ENCODE results near the gene MT1F.
"Not testable (repeated sequence)": the region's sequence is repeated elsewhere in the genome, so short reads cannot be mapped to it uniquely, and the experiment has no call there.

Gene MT1F

DNA sequence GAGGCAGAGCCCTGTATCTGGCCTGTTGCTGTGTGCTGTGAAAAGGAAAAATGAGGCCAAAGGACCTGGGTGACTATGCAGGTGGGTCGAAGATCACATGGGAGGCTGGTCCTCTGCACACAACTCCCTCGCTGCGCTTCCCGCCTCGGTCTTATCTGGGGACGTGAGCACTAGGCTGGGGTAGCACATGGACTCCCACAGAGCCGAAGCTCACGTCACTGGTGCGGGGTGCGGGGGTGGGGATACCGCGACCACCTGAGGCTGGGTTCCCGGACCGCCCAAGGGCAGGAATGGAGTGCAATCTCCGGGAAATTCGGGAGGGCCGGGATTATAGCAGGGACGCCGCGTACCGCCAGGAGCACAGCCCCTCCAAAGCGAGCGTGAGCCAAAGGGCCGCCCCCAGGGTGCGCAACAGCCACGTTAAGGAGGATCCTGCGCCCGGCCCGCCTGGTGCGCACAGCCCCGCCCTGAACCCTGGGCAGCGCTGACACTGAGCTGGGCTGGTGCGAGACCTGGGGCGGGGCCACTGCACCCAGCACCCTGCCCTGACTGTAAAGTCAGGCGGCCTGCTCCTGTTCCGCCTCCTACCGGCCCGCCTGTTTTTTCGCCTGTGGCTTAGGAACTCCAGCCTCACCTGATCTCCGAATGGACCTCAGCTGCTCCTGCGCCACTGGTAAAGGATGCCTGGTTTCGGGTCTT, 14.5 kb upstream of the MT1F start:
- peak; percentile 21 to 59 (median 44) for DNase-seq (ENCODE audit: low read depth in 3 of 3, low spot score in 1 of 3)

DNA sequence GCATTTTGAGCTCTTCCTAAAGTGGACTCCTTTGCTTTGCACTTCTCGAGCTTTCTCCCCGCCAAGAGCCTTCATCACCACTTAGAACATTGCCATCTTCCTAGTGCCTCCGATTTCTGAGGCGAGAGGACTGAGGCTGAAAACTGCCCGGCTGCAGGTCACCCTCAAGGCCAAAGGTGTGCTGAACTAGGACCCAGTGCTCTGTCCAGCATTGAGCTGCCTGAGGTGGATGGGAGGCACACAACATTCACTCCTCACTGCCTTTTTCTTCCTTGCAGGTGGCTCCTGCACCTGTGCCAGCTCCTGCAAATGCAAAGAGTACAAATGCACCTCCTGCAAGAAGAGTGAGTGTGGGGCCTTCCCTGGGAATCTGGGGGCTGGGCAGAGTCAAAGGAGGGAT, 13.9 kb upstream of the MT1F start:
- no peak for DNase-seq (ENCODE audit: low read depth in 3 of 3, low spot score in 1 of 3)

DNA sequence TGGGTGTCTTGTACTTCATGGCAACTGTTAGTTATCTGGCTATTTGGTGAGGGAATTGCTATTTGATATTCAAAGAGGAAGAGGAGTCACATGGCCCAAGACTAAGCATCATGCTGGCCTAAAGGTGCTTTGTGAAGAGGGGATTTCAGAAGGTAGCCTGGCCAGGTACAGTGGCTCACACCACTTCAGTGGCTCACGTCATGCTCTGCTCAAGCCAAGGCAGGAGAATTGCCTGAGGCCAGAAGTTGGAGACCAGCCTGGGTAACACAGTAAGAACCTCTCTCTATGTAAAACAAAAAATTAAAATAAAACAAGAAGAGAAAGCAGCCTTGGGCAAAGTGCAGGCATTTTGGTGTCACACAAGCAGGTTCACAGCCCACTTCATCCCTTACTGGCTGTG, 12.4 kb upstream of the MT1F start:
- no peak for DNase-seq (ENCODE audit: low read depth in 3 of 3, low spot score in 1 of 3)

- DNase-seq (ENCODE audit: low read depth in 3 of 3, low spot score in 1 of 3) = no peak
Observed at GRCh38 chr16:56645838-56646237, 11.9 kb upstream of the MT1F start.

- DNase-seq (ENCODE audit: low read depth in 3 of 3, low spot score in 1 of 3) = no peak
Observed at GRCh38 chr16:56647641-56648431, 9.9 kb upstream of the MT1F start.

GRCh38 chr16:56649271-56649670, 8.5 kb upstream of the MT1F start:
- no peak for DNase-seq (ENCODE audit: low read depth in 3 of 3, low spot score in 1 of 3)

DNA sequence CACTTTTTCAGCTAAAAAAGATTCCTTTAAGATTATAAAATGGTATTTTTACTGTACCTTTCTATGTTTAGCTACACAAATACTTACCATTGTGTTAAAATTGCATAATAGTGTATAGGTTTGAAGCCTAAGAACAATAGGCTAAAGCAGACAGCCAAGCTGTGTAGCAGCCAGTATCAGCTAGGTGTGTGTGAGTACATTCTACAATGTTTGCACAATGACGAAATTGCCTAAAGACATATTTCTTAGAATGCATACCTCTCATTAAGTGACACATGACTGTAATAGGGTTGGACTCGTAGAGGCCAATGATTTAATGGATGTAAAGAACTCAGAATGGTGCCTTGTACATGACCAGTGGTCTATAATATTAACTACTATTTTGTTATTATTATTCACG, 7.9 kb upstream of the MT1F start:
- DNase-seq (ENCODE audit: low read depth in 3 of 3, low spot score in 1 of 3) = no peak

- DNase-seq (ENCODE audit: low read depth in 3 of 3, low spot score in 1 of 3) = no peak
Observed at GRCh38 chr16:56651586-56651985, 6.2 kb upstream of the MT1F start, which contains the start of gene MT1B. Gene MT1B, plus strand, starts transcription at chr16:56651886. Its CDS starts 68 bp downstream, at chr16:56651954.

GRCh38 chr16:56652600-56652999, 5.2 kb upstream of the MT1F start:
- DNase-seq (ENCODE audit: low read depth in 3 of 3, low spot score in 1 of 3) = no peak

DNA sequence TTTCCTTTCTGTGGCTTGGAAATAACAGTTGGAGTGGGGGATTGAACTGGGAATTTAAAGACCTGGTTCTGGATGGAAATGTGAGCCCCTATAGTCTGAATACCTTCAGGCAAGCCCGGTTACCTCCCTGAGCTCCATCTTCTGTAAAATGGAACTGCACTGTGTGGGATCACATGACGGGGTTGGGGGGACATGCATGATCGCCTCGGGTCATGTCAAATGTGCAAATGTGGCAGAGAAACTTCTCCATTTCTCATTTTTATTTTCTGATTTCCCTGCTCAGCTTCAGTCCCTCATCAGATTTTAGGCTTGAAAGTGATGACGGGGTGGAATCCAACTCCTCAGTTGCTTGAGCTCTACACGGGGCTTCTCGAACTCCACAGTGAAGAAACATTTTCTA, 4.5 kb upstream of the MT1F start:
- no peak for DNase-seq (ENCODE audit: low read depth in 3 of 3, low spot score in 1 of 3)

GRCh38 chr16:56658327-56658875, 642 bp downstream of the MT1F start:
- DNase-seq (ENCODE audit: low read depth in 3 of 3, low spot score in 1 of 3) = no peak

DNA sequence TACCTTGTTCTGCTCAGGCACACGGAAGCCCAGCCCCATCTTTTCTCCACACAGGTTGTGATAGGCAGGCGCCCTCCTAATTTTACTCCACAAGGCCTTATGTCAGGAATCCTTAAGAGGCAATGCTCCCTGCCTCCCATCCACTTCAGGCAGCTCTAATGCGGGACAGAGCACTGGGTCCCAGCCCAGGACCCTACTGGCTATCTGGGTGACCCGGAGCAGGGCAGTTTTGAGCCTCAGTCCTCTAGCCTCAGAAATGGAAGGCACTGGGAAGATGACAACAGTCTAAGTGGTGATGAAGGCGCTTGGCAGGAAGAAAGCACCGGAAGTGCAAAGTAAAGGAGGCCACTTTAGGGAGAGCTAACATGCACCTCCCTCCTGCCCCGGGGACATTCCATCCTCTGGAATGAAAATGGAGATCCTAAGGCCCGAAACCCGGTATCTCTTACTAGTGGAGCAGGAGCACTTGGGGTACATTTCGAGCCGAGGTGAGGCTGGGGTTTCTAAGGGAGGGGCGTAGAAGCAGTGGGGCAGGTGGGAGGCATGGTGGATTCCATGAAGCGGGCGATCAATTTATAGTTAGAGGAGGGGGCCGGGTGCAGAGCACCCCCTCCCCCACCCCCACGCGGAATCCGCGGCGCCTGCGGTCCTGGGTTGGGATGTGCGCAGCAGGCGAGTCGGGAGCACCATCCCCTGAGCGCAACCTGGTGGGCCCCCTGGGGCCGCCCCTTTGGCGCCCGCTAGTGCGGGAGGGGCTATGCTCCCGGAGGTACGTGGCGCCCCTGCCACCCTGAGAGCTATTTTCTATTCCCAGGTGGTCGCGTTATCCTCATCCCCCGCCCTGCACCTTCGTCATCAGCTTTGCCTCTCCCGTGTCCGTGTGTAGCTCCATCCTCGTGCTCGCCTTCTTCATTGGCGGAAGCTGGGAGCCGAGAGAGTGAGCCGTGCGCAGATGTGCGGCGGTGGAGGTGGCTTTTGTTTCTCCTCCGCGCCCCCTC, 4.9 kb downstream of the MT1F start:
- DNase-seq (ENCODE audit: low read depth in 3 of 3, low spot score in 1 of 3) = no peak

GRCh38 chr16:56664506-56664905, 6.7 kb downstream of the MT1F start:
- no peak for DNase-seq (ENCODE audit: low read depth in 3 of 3, low spot score in 1 of 3)

DNA sequence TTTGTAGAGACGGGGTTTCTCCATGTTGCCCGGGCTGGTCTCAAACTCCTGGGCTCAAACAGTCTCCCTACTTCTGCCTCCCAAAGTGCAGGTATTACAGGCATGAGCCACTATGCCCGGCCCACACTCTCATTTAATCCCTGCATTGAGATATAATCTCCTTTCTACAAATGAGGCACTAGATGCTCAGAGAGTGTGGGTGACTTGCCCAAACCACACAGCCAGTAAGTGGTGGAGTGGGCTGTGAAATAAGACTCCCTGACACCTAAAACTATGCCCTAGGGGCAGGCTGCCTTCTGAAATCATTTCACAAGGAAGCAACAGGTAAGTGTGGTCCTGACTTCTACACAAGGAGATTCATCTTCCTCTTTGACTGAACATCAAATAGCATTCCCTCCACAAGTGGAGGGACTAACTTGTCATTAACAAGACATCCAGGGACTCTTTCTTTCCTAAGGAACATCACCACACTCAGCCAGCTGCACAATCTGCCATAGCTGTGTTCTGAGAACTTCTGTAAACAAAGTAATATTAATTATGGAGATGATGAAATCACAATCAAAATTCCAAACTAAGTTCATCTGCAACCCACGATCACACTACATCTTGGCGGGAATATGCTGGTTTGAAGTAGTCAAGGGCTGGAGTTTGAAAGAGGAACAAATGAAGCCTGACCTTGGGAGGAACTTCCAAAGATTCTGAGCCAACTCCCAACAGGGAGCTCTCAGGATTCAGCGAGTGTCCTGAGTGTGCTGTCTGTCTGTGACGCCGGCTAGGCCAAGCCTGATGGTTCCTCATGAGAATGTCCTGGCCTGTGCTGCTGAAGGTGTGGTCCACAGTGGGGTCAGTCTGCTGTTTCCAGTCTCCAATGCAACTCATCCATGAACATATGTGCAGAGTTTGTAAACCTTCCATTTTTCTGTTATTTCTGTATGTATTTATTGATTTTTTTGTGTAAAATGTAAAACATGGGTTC, 7.8 kb downstream of the MT1F start:
- not testable (repeated sequence) for DNase-seq (ENCODE audit: low read depth in 3 of 3, low spot score in 1 of 3)

DNA sequence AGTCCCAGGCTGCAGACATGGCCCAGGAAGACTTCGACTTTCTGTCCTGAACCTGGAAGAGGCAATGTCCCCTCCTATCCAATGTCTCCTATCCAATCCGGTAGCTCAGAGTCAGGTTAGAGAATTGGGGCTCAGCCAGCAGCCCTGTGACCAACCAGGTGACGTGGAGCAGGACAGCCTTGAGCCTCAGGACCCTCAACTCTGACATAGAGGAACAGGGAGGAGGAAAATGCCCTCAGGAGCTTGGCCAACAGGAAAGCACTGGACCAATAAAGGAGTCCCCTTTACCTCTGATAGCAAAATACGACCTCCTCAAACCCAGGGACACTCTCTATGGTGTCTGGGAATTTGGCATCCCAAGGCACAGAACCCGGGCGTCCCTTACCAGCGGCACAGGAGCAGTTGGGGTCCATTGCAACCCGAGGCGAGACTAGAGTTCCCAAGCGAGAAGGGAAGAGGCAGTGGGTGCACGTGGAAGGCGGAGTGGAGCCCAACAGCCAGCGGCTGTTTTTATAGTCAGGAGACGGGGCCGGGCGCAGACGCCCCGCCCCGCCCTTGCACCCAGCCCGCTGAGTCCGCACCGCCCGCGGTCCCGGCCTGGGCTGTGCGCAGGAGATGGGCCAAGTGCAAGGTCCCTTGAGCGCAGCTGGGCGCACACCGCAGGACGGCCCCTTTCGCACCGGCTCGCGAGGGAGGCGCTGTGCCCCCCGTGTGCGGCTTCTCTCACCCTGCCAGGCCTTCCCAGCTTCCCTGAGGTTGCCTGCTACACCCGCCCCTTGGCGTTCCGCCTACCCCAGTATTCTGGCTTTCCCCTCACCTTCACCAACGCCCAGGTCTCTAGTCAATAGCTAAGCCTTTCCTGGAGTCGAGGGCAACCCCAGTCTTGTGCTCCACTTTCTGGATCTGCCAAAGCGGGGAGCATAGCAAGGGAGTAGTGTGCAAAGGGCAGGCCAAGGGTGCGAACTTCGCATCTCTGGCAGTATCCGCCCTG, 10.1 kb downstream of the MT1F start, which contains the start of gene MT1G:
Gene MT1G (minus strand): TSS at position 485 of the 991 bp plus-strand sequence. CDS start 72 bp downstream, at position 413.
- no peak for DNase-seq (ENCODE audit: low read depth in 3 of 3, low spot score in 1 of 3)

DNA sequence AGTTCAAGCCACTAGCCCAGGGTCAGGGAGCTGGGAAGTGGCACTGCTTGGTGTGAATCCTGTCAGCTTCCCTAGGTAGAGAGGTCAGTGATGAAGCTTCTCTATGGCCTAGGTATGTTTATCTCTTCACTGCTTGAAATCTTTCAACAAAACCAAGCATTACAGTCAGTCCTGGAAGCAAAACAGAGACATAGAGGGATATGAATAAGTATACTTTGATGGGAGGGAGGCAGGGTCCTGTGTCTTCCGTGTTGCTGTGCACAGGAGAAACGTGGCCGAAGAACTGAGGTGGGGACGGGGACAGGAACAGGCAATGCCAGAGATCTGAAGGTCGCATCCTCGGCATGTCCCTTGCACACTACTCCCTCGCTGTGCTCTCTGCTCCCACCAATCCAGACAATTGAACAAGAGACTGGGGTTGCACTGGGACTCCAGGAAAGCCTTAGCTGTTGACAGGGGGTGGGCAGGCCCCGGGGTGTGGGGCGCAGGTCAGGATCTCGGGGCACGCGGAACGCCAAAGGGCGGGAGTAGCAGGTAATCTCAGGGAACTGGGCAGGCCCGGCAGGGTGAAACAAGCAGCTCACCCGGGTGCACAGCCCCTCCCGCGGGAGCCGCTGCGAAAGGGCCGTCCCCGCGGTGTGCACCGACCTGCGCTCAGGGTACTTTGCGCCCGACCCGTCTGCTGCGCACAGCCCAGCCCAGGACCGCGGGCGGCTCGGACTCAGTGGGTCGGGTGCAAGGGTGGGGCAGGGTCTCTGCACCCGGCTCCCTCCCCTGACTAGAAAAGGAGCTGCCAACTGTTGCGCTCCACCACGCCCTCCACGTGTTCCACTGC, 11.5 kb downstream of the MT1F start, which contains the start of gene MT1H:
Gene MT1H (plus strand): TSS at position 810 of the 835 bp plus-strand sequence. CDS start 71 bp downstream, outside the sequence.
- no peak for DNase-seq (ENCODE audit: low read depth in 3 of 3, low spot score in 1 of 3)

DNA sequence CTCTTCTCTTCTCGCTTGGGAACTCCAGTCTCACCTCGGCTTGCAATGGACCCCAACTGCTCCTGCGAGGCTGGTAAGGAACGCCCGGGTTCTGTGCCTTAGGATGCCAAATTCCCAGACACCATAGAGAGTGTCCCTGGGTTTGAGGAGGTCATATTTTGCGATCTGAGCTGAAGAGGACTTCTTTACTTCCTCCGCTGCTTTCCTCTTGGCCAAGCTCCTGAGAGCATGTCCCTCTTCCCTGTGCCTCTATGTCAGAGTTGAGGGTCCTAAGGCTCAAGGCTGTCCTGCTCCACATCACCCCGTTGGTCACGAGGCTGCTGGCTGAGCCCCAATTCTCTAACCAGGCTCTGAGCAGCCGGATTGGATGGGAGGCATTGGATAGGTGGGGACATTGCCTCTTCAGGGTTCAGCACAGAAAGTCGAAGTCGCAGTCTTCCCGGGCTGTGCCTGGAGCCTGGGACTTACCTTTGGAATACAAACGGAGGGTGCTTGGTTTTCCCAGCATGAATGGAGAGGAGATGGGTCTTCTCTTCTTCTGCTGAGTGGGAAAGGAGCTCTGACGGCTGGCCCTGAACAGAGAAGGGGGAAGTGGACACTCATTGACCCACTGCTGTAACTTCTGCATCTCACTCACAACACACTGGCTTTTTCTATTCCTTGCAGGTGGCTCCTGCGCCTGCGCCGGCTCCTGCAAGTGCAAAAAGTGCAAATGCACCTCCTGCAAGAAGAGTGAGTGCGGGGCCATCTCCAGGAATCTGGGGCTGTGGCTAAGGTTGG, 12.3 kb downstream of the MT1F start:
- no peak for DNase-seq (ENCODE audit: low read depth in 3 of 3, low spot score in 1 of 3)

Data from stimulated activated CD4-positive, alpha-beta T cell treated with anti-CD3 and anti-CD28 coated beads, TNF-alpha, amount 100 ng/mL, for 1 hour (primary cell).